Inferior parietal cortex (tissue), 1 donor: ENCODE data around the gene ADAMTS13.

ENCODE experiments used
- DNase-seq: peaks from one replicate; pipeline ENCODE4 v3.0.0-alpha.2; 2016; ENCODE audit errors: extremely low spot score

The ADAMTS13 gene

GRCh38 chr9:133490201-133490681, 68.1 kb downstream of the ADAMTS13 start:
- DNase-seq = no peak

- no peak for DNase-seq
Measured at GRCh38 chr9:133490865-133491655, 68.9 kb downstream of the ADAMTS13 start.

GRCh38 chr9:133491656-133491925, 69.4 kb downstream of the ADAMTS13 start:
- no peak for DNase-seq

- DNase-seq = no peak
Measured at GRCh38 chr9:133492061-133493021, 70.2 kb downstream of the ADAMTS13 start.

GRCh38 chr9:133493428-133493827, 71.3 kb downstream of the ADAMTS13 start:
- DNase-seq = no peak

GRCh38 chr9:133493845-133494540, 71.8 kb downstream of the ADAMTS13 start:
- DNase-seq = no peak

- no peak for DNase-seq
Measured at GRCh38 chr9:133494636-133495326, 72.6 kb downstream of the ADAMTS13 start.

- DNase-seq = no peak
Measured at GRCh38 chr9:133495327-133496293, 73.4 kb downstream of the ADAMTS13 start.

- no peak for DNase-seq
Measured at GRCh38 chr9:133496861-133497842, 75.0 kb downstream of the ADAMTS13 start.

GRCh38 chr9:133499132-133499891, 77.1 kb downstream of the ADAMTS13 start:
- DNase-seq = no peak

- DNase-seq = no peak
Measured at GRCh38 chr9:133499892-133500270, 77.7 kb downstream of the ADAMTS13 start.

- no peak for DNase-seq
Measured at GRCh38 chr9:133502112-133502511, 79.9 kb downstream of the ADAMTS13 start.

GRCh38 chr9:133505186-133505830, 83.1 kb downstream of the ADAMTS13 start:
- no peak for DNase-seq

GRCh38 chr9:133505901-133506652, 83.9 kb downstream of the ADAMTS13 start:
- no peak for DNase-seq

- no peak for DNase-seq
Measured at GRCh38 chr9:133506653-133507038, 84.5 kb downstream of the ADAMTS13 start.

GRCh38 chr9:133507246-133507965, 85.2 kb downstream of the ADAMTS13 start:
- no peak for DNase-seq
